GM19438 (cell line): ENCODE data around the gene TSSC4.
"Not testable (repeated sequence)": the region's sequence is repeated elsewhere in the genome, so short reads cannot be mapped to it uniquely, and the experiment has no call there.

Experiments used
- ATAC-seq: cut with Tn5 transposase; IDR thresholded peaks from one replicate; pipeline ENCODE4 v1.9.1; 2021; ENCODE audit warnings: low read depth; ENCODE audit not compliant: unreplicated experiment

TSSC4 gene

GRCh38 chr11:2400069-2400761 is at the start of gene TSSC4:
Gene TSSC4 (plus strand): TSS chr11:2400750. CDS start chr11:2402634, 1,884 bp downstream.
- peak; percentile 81 for ATAC-seq

GRCh38 chr11:2351701-2352100 is 48.8 kb upstream of the TSSC4 start:
- no peak for ATAC-seq

- ATAC-seq = no peak
These were observed 48.1 kb upstream of the TSSC4 start for GRCh38 chr11:2352420-2352819.

GRCh38 chr11:2355000-2355644 is 45.4 kb upstream of the TSSC4 start:
- ATAC-seq = no peak

- no peak for ATAC-seq
These were observed 43.3 kb upstream of the TSSC4 start for GRCh38 chr11:2357246-2357645.

- ATAC-seq = not testable (repeated sequence)
These were observed 42.9 kb upstream of the TSSC4 start for GRCh38 chr11:2357651-2358050.

GRCh38 chr11:2358754-2359442 is 41.7 kb upstream of the TSSC4 start:
- no peak for ATAC-seq

- no peak for ATAC-seq
These were observed 41.0 kb upstream of the TSSC4 start for GRCh38 chr11:2359557-2359956.

GRCh38 chr11:2360081-2360642 is 40.4 kb upstream of the TSSC4 start:
- no peak for ATAC-seq

GRCh38 chr11:2361565-2361964 is 39.0 kb upstream of the TSSC4 start:
- ATAC-seq = no peak

- no peak for ATAC-seq
These were observed 38.1 kb upstream of the TSSC4 start for GRCh38 chr11:2362414-2362813.

GRCh38 chr11:2363130-2363529 is 37.4 kb upstream of the TSSC4 start:
- ATAC-seq = no peak

GRCh38 chr11:2363577-2364370 is 36.8 kb upstream of the TSSC4 start:
- no peak for ATAC-seq

- not testable (repeated sequence) for ATAC-seq
These were observed 36.2 kb upstream of the TSSC4 start for GRCh38 chr11:2364386-2364785.

- no peak for ATAC-seq
These were observed 34.9 kb upstream of the TSSC4 start for GRCh38 chr11:2365571-2366210.

- no peak for ATAC-seq
These were observed 34.3 kb upstream of the TSSC4 start for GRCh38 chr11:2366276-2366675.

GRCh38 chr11:2366733-2367132 is 33.8 kb upstream of the TSSC4 start:
- no peak for ATAC-seq

- no peak for ATAC-seq
These were observed 33.0 kb upstream of the TSSC4 start for GRCh38 chr11:2367266-2368160.

- no peak for ATAC-seq
These were observed 32.2 kb upstream of the TSSC4 start for GRCh38 chr11:2368178-2368850.
